ENCODE results near the gene ICAM2. TPM values are rescaled to one million over a fixed set of nuclear protein-coding genes. Genes with fewer than 3 reads are reported as not detected.
A peak's percentile ranks its signal among the peaks of the same experiment; 100 is the strongest.
"Not testable (repeated sequence)": the region's sequence is repeated elsewhere in the genome, so short reads cannot be mapped to it uniquely, and the experiment has no call there.

ICAM2 gene
- total RNA-seq, 6 experiments from 2014 or later, result 5.5 to 16.1 (median 8.6) TPM

GRCh38 chr17:64008346-64008745 lies 12.1 kb downstream of the ICAM2 start:
- H3K27me3 ChIP-seq, result no peaks in the 10 kb centered on the region
- no peak for TF ChIP-seq POLR2A (IDR thresholded peaks at IDR 0.05)
- TF ChIP-seq, protein P1, sequence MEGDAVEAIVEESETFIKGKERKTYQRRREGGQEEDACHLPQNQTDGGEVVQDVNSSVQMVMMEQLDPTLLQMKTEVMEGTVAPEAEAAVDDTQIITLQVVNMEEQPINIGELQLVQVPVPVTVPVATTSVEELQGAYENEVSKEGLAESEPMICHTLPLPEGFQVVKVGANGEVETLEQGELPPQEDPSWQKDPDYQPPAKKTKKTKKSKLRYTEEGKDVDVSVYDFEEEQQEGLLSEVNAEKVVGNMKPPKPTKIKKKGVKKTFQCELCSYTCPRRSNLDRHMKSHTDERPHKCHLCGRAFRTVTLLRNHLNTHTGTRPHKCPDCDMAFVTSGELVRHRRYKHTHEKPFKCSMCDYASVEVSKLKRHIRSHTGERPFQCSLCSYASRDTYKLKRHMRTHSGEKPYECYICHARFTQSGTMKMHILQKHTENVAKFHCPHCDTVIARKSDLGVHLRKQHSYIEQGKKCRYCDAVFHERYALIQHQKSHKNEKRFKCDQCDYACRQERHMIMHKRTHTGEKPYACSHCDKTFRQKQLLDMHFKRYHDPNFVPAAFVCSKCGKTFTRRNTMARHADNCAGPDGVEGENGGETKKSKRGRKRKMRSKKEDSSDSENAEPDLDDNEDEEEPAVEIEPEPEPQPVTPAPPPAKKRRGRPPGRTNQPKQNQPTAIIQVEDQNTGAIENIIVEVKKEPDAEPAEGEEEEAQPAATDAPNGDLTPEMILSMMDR (IDR thresholded peaks at IDR 0.05), result no peak
- H3K36me3 ChIP-seq, result no peaks in the 10 kb centered on the region
- ATAC-seq (no peak), DNase-seq (no peak)
- no peak overlapping the region for H3K4me3 ChIP-seq
- no peak overlapping the region for H3K27ac ChIP-seq
- no peaks in the 10 kb centered on the region for H3K9me3 ChIP-seq
- 76% methylated on average over 4 of the region's 5 CpGs for WGBS (ENCODE audit: insufficient coverage, low coverage, low lambda C conversion rate, missing lambda C conversion rate)
- intact Hi-C loops (cut with DNase I), result loop anchor here in 1 of 2 donors (10.0 kb wide), 1 partner anchor 64 kb away; no protein-coding TSS in a partner anchor
- peaks cover 0 to 3% (median 0%) of the 10 kb centered on the region in 4 donors for H3K4me1 ChIP-seq

DNA sequence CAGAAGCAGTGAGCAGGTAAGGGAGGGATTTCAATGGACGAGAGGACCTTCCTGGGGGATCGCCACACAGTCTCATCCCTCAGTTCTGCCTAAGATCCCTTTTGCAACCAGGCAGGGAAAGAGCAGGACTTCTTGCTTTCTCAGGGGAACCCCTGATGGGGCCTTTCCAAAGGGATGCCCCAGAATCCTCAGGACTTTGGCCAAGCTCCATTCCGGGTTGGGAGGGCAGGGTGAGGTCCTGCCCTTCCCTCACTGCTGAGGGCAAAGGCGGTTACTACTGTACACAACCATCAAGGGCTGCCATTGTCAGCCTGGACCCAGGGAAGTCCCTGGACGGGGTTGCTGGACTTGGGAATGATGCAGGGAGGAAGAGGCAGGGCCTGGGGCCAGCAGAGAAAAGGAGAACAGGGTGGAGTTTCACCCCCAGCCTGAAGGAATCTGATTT lies 12.6 kb downstream of the ICAM2 start:
- Histone ChIP-seq H3K9me3 (no peaks in the 10 kb centered on the region), H3K36me3 (no peaks in the 10 kb centered on the region), H3K27ac (no peak overlapping the region), H3K27me3 (no peaks in the 10 kb centered on the region), H3K4me3 (no peak overlapping the region), H3K4me1 (peaks cover 0 to 3% (median 0%) of the 10 kb centered on the region in 4 donors)
- ATAC-seq (peak; percentile 15 to 27 (median 21)), DNase-seq (peak in 1 of 3 donors; percentile 38)
- TF ChIP-seq POLR2A (IDR thresholded peaks at IDR 0.05), result no peak
- TF ChIP-seq, protein P1 (IDR thresholded peaks at IDR 0.05), result no peak
- WGBS (ENCODE audit: insufficient coverage, low coverage, low lambda C conversion rate, missing lambda C conversion rate), result 20% methylated on average over 1 of the region's 5 CpGs
- intact Hi-C loops (cut with DNase I), result loop anchor here in 1 of 2 donors (10.0 kb wide), 1 partner anchor 63 kb away; no protein-coding TSS in a partner anchor

- not testable (repeated sequence) for H3K4me3 ChIP-seq, ATAC-seq, H3K4me1 ChIP-seq, H3K36me3 ChIP-seq, H3K27ac ChIP-seq, H3K9me3 ChIP-seq, H3K27me3 ChIP-seq
- 80% methylated on average over 4 of the region's 5 CpGs for WGBS (ENCODE audit: insufficient coverage, low coverage, low lambda C conversion rate, missing lambda C conversion rate)
- peak in 1 of 3 donors; percentile 33 for DNase-seq
- intact Hi-C loops (cut with DNase I), result loop anchor here in 1 of 2 donors (10.0 kb wide), 1 partner anchor 62 kb away; no protein-coding TSS in a partner anchor
These were observed 13.2 kb downstream of the ICAM2 start for GRCh38 chr17:64007089-64007837.

DNA sequence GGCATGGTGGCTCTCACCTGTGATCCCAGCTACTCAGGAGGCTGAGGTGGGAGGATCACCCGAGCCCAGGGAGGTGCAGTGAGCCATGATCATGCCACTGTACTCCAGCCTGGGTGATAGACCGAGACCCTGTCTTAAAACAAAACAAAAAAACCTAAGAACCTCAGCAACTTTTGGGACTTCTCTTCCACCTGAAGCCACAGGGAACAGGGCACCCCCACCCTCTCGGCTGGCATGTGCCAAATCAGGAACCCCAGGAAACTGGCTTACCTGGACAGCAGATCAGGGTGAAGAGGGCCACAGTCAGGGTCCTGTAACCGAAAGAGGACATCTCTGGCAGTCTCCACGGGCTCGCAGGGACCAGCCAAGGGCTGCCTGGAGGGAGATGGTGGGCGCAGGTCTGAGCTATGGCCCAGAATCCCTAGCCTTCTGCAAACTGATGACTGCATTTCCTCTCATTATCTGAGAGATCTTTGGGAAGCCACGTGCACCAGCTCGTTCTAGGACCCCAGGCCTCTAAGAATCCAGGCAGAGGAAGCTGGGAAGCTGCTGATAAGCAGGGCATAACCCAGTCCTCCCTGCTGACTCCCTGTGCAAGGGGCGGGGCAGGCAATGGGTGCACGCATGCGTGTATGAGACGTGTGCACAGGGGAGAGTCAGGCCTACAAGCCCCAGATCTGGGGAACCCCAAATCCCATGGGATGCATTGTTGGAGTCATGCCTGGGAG lies 13.9 kb downstream of the ICAM2 start:
- no peaks in the 10 kb centered on the region for H3K9me3 ChIP-seq
- H3K4me3 ChIP-seq, result no peak overlapping the region
- DNase-seq, result peak in 1 of 3 donors; percentile 48
- no CpG with 5 or more reads among the region's 13 CpGs for WGBS (ENCODE audit: insufficient coverage, low coverage, low lambda C conversion rate, missing lambda C conversion rate)
- peaks cover 0 to 3% (median 0%) of the 10 kb centered on the region in 4 donors for H3K4me1 ChIP-seq
- peak; percentile 53 to 67 (median 60) for ATAC-seq
- H3K36me3 ChIP-seq, result no peaks in the 10 kb centered on the region
- intact Hi-C loops (cut with DNase I), result loop anchor here in 1 of 2 donors (10.0 kb wide), 1 partner anchor 62 kb away; no protein-coding TSS in a partner anchor
- H3K27me3 ChIP-seq, result no peaks in the 10 kb centered on the region
- no peak overlapping the region for H3K27ac ChIP-seq
- TF ChIP-seq, protein P1 (IDR thresholded peaks at IDR 0.05), result no peak
- TF ChIP-seq POLR2A (IDR thresholded peaks at IDR 0.05), result peak; percentile 13
